GM23248 (cell line): ENCODE results near the gene CLECL1.
"Not testable (repeated sequence)": the region's sequence is repeated elsewhere in the genome, so short reads cannot be mapped to it uniquely, and the experiment has no call there.

Experiments
- EZH2 ChIP-seq: fragments of 200-600 bp; sonication (generic); IDR thresholded peaks from 2 replicates; pipeline ENCODE4 v1.6.1; 2018; ENCODE audit warnings: antibody characterized with exemption, mild to moderate bottlenecking; ENCODE audit not compliant: insufficient read depth, poor library complexity, severe bottlenecking
- EZH2phosphoT487 ChIP-seq: fragments of 200-600 bp; sonication (generic); IDR thresholded peaks from 2 replicates; pipeline ENCODE4 v1.6.1; 2018; ENCODE audit warnings: antibody characterized with exemption, moderate library complexity, mild to moderate bottlenecking, low read depth; ENCODE audit not compliant: insufficient read depth

GRCh38 chr12:9713032-9713558 lies 19.8 kb downstream of the CLECL1 start:
- not testable (repeated sequence) for TF ChIP-seq EZH2, EZH2phosphoT487
